ENCODE data around the gene C16orf87. TPM values are rescaled to one million over a fixed set of nuclear protein-coding genes. Genes with fewer than 3 reads are reported as not detected.

Gene C16orf87
- total RNA-seq, 1 experiment from 2014 or later, result 22.5 TPM

- no peak for TF ChIP-seq ERG (CRISPR knock-in tag; IDR thresholded peaks at IDR 0.05)
These were observed 11.4 kb upstream of the C16orf87 start (continued) for GRCh38 chr16:46842192-46842895.

- POLR2A ChIA-PET, result no interaction called here
- peaks cover 5% of the 10 kb centered on the region for H3K36me3 Mint-ChIP-seq
- 0 out of 2 replicates have a peak, but pooled peaks cover 2% of the 10 kb centered on the region for H3K4me1 Mint-ChIP-seq
- peaks cover 12% of the 10 kb centered on the region for H3K9me3 Mint-ChIP-seq
- H3K27me3 Mint-ChIP-seq (ENCODE audit: low read depth), result peaks cover 2% of the 10 kb centered on the region; the same call in 1 of the 2 replicates
- DNase-seq (ENCODE audit: low spot score) (no peak), ATAC-seq (no peak)
- CTCF ChIA-PET, result interaction anchor here (1.2 kb wide), 1 partner anchor 198 kb away, joined by 3 read pairs; no protein-coding TSS in a partner anchor
- no peak overlapping the region for H3K4me3 Mint-ChIP-seq
- H3K27ac Mint-ChIP-seq, result no peak overlapping the region
- no peak for TF ChIP-seq MXD4 (CRISPR knock-in tag; IDR thresholded peaks at IDR 0.05; ENCODE audit: borderline replicate concordance)
These were observed 9.0 kb upstream of the C16orf87 start for GRCh38 chr16:46839986-46840443.

GRCh38 chr16:46836534-46837530, 5.9 kb upstream of the C16orf87 start:
- no peak for DNase-seq (ENCODE audit: low spot score)
- ChIA-PET CTCF (no interaction called here), POLR2A (no interaction called here)
- no peak overlapping the region for H3K4me3 Mint-ChIP-seq
- H3K9me3 Mint-ChIP-seq, result peaks cover 2% of the 10 kb centered on the region
- H3K4me1 Mint-ChIP-seq, result 0 out of 2 replicates have a peak, but pooled peaks cover 2% of the 10 kb centered on the region
- H3K27ac Mint-ChIP-seq, result no peak overlapping the region
- TF ChIP-seq ZNF671 (CRISPR knock-in tag; IDR thresholded peaks at IDR 0.05) (no peak), ATF6 (CRISPR knock-in tag; IDR thresholded peaks at IDR 0.05) (no peak), ERG (CRISPR knock-in tag; IDR thresholded peaks at IDR 0.05) (no peak), ZBTB43 (CRISPR knock-in tag; IDR thresholded peaks at IDR 0.05) (no peak)
- H3K27me3 Mint-ChIP-seq (ENCODE audit: low read depth), result peaks cover 6% of the 10 kb centered on the region
- H3K36me3 Mint-ChIP-seq, result peaks cover under 1% of the 10 kb centered on the region; the same call in 1 of the 2 replicates
- ATAC-seq, result no peak

GRCh38 chr16:46833460-46833800, 2.5 kb upstream of the C16orf87 start:
- ATAC-seq (no peak), DNase-seq (ENCODE audit: low spot score) (no peak)
- H3K4me1 Mint-ChIP-seq, result peaks cover 11% of the 10 kb centered on the region
- TF ChIP-seq PREB (CRISPR knock-in tag; IDR thresholded peaks at IDR 0.05; ENCODE audit: borderline replicate concordance), result no peak
- no peak for TF ChIP-seq EMX1 (CRISPR knock-in tag; IDR thresholded peaks at IDR 0.05)
- no peak for TF ChIP-seq OVOL2 (CRISPR knock-in tag; IDR thresholded peaks at IDR 0.05; ENCODE audit: borderline replicate concordance)
- no peak overlapping the region for H3K4me3 Mint-ChIP-seq
- H3K27ac Mint-ChIP-seq, result no peak overlapping the region
- no peaks in the 10 kb centered on the region for H3K9me3 Mint-ChIP-seq
- H3K36me3 Mint-ChIP-seq, result no peaks in the 10 kb centered on the region; the same call in 1 of the 2 replicates
- ChIA-PET POLR2A (no interaction called here), CTCF (interaction anchor here (1.3 kb wide), 1 partner anchor 24 kb away, joined by 3 read pairs; no protein-coding TSS in a partner anchor)
- H3K27me3 Mint-ChIP-seq (ENCODE audit: low read depth), result peaks cover 6% of the 10 kb centered on the region
